Daoy (cell line): ENCODE measurements around the gene DRAM2. TPM values are rescaled to one million over a fixed set of nuclear protein-coding genes. Genes with fewer than 3 reads are reported as not detected.

Experiments
- DNase-seq: peaks from one replicate; pipeline ENCODE4 v3.0.0-alpha.2; 2015; ENCODE audit warnings: low read depth
- total RNA-seq: library from RNA; depleted of rRNA; stranded (reverse); fragments of >200 nt; shearing (Covaris generic); gene quantifications from 2 replicates; pipeline ENCODE4 v1.2.3, GENCODE V29; 2014; rRNA removed

Gene DRAM2
- total RNA-seq = 36.7 and 49.8 TPM in 2 replicates

- peak; percentile 99 for DNase-seq
These were observed at the start of gene DRAM2, which contains the start of gene CEPT1 for GRCh38 chr1:111139956-111140679. Gene DRAM2 (minus strand): TSS chr1:111140093. CDS start chr1:111131554, 8,539 bp downstream. Gene CEPT1 (plus strand): TSS chr1:111140223. CDS start chr1:111147715, 7,492 bp downstream.

- no peak for DNase-seq
These were observed 44.8 kb upstream of the DRAM2 start for GRCh38 chr1:111184663-111185062.

GRCh38 chr1:111183308-111184069 is 43.6 kb upstream of the DRAM2 start:
- DNase-seq = no peak

GRCh38 chr1:111182052-111182451 is 42.2 kb upstream of the DRAM2 start:
- DNase-seq = no peak

- DNase-seq = no peak
These were observed 40.2 kb upstream of the DRAM2 start for GRCh38 chr1:111179968-111180533.

GRCh38 chr1:111176678-111177077 is 36.8 kb upstream of the DRAM2 start:
- no peak for DNase-seq

GRCh38 chr1:111175349-111175748 is 35.5 kb upstream of the DRAM2 start:
- no peak for DNase-seq

GRCh38 chr1:111174070-111174469 is 34.2 kb upstream of the DRAM2 start:
- no peak for DNase-seq

- DNase-seq = no peak
These were observed 32.6 kb upstream of the DRAM2 start for GRCh38 chr1:111172463-111172862.

- DNase-seq = no peak
These were observed 24.3 kb upstream of the DRAM2 start for GRCh38 chr1:111164151-111164550.

- no peak for DNase-seq
These were observed 23.5 kb upstream of the DRAM2 start for GRCh38 chr1:111163363-111163762.

- DNase-seq = no peak
These were observed 22.6 kb upstream of the DRAM2 start for GRCh38 chr1:111162488-111162880.

GRCh38 chr1:111161843-111162487 is 22.1 kb upstream of the DRAM2 start:
- no peak for DNase-seq

- no peak for DNase-seq
These were observed 17.5 kb upstream of the DRAM2 start for GRCh38 chr1:111157431-111157830.

GRCh38 chr1:111154021-111154999 is 14.4 kb upstream of the DRAM2 start:
- DNase-seq = no peak

- no peak for DNase-seq
These were observed 11.9 kb upstream of the DRAM2 start for GRCh38 chr1:111151838-111152237.

- no peak for DNase-seq
These were observed 8.5 kb upstream of the DRAM2 start for GRCh38 chr1:111148376-111148881.

- no peak for DNase-seq
These were observed 8.1 kb upstream of the DRAM2 start for GRCh38 chr1:111147948-111148347.

- DNase-seq = no peak
These were observed 6.3 kb upstream of the DRAM2 start for GRCh38 chr1:111145963-111146768.

GRCh38 chr1:111145542-111145941 is 5.6 kb upstream of the DRAM2 start:
- DNase-seq = no peak
